Activated CD8-positive, alpha-beta memory T cell treated with anti-CD3 and anti-CD28 coated beads for 24 hours (primary cell): ENCODE measurements around the gene ADAM29.
"Not testable (repeated sequence)": the region's sequence is repeated elsewhere in the genome, so short reads cannot be mapped to it uniquely, and the experiment has no call there.

Experiments used
- DNase-seq: peaks from one replicate; pipeline ENCODE4 v3.0.0-alpha.2; 2020

Gene ADAM29

GRCh38 chr4:174918058-174918457 lies at the start of gene ADAM29:
Gene ADAM29 (plus strand): TSS chr4:174918358. CDS start chr4:174975526, 57,168 bp downstream.
- DNase-seq: no peak

- no peak for DNase-seq
Measured at GRCh38 chr4:174869339-174869738, 48.8 kb upstream of the ADAM29 start.

- DNase-seq: no peak
Measured at GRCh38 chr4:174870311-174870710, 47.8 kb upstream of the ADAM29 start.

GRCh38 chr4:174871407-174871806 lies 46.8 kb upstream of the ADAM29 start:
- DNase-seq: no peak

- not testable (repeated sequence) for DNase-seq
Measured at GRCh38 chr4:174873146-174873545, 45.0 kb upstream of the ADAM29 start.

- DNase-seq: no peak
Measured at GRCh38 chr4:174873931-174874330, 44.2 kb upstream of the ADAM29 start.

- no peak for DNase-seq
Measured at GRCh38 chr4:174874898-174875297, 43.3 kb upstream of the ADAM29 start.

- no peak for DNase-seq
Measured at GRCh38 chr4:174880001-174880400, 38.2 kb upstream of the ADAM29 start.

GRCh38 chr4:174882317-174882992 lies 35.7 kb upstream of the ADAM29 start:
- no peak for DNase-seq

GRCh38 chr4:174907508-174907907 lies 10.7 kb upstream of the ADAM29 start:
- DNase-seq: no peak

GRCh38 chr4:174910271-174910670 lies 7.9 kb upstream of the ADAM29 start:
- DNase-seq: no peak

GRCh38 chr4:174912919-174913543 lies 5.1 kb upstream of the ADAM29 start:
- no peak for DNase-seq

GRCh38 chr4:174919886-174920423 lies 1.8 kb downstream of the ADAM29 start:
- no peak for DNase-seq

GRCh38 chr4:174926958-174927357 lies 8.8 kb downstream of the ADAM29 start:
- DNase-seq: no peak

- DNase-seq: no peak
Measured at GRCh38 chr4:174928174-174928573, 10.0 kb downstream of the ADAM29 start.

GRCh38 chr4:174928575-174929253 lies 10.6 kb downstream of the ADAM29 start:
- DNase-seq: no peak

- DNase-seq: no peak
Measured at GRCh38 chr4:174929346-174929745, 11.2 kb downstream of the ADAM29 start.

- DNase-seq: no peak
Measured at GRCh38 chr4:174930895-174931294, 12.7 kb downstream of the ADAM29 start.

GRCh38 chr4:174933083-174933482 lies 14.9 kb downstream of the ADAM29 start:
- DNase-seq: no peak

GRCh38 chr4:174934360-174934759 lies 16.2 kb downstream of the ADAM29 start:
- no peak for DNase-seq

- no peak for DNase-seq
Measured at GRCh38 chr4:174935607-174936006, 17.4 kb downstream of the ADAM29 start.

- DNase-seq: no peak
Measured at GRCh38 chr4:174940002-174940401, 21.8 kb downstream of the ADAM29 start.

- no peak for DNase-seq
Measured at GRCh38 chr4:174946246-174946645, 28.1 kb downstream of the ADAM29 start.

- DNase-seq: no peak
Measured at GRCh38 chr4:174948826-174949225, 30.7 kb downstream of the ADAM29 start.
